Hematopoietic multipotent progenitor cell treated with erythropoietin and hydrocortisone succinate and interleukin-3 and kit ligand, for 6 days (in vitro differentiated cells): Measurements from ENCODE around the gene RAB3B.

Experiments
- DNase-seq: peaks from one replicate; pipeline ENCODE4 v3.0.0-alpha.2; 2015

RAB3B gene

DNA sequence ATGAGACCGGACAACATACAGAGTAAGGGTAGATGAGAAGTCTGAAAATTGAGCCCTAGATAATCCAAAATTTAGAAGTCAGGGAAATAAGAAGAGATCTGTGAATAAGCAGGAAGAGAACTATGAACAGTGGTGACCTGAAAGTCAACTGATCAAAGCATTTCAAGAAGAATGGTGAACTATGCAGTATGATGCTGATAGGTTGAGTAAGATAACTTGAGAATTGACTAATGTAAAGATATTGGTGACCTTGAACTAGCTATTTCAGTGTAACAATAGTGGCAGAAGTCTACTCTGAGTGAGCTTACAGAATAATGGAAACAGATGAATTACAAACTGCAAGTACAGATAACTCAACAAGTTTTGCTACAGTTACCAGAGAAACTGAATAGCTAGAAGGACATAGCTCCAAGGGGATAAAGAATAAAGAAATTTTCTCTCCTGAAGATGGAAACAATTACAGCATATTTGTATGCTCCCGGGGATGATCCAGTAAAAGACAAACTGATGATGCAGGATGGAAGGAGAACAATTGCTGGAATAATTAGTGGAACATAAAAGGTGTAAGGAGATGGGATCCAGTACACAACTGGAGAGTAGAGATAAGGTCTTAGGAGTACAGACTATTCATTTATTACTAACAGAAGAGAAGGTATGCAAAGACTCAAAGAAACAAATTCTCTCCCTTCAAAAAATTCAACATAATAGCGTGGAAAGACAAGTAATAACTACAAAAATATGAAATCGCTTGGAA is 122.8 kb downstream of the RAB3B start:
- no peak for DNase-seq

DNA sequence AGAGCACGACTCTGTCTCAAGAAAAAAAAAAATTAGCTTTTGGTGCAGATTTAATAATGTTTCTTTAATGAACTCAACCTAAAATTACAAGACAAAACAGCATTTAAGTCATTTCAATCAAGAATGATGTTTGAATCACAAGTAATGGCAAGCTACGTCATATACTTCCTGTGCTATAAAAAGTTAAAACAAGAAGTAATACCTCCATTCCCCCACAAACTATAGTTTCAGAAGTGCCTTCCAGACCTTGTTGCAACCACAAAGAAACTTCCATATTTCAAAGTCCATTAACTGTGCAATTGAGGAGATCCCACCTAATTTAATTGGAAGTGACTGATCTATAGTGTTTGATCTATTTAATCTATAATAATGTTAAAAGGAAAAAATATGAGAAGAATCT is 127.1 kb downstream of the RAB3B start:
- DNase-seq: no peak

DNA sequence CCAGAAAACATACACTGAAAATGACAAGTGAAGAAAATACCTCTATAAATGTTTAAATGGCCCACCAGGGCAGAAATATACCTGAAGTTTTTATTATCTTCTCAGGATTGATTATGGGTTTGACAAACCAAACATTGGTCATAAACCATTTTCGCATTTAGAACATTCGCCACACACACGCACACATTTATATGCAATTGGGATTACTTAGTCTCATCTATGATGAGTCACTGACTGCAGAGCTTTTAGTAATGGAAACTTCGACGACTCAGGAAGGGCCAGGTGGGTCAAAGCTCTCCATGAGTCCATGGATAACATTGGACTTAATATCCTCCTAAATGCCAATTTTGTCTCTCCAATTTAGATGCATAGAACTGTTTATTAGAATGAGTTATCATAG is 128.8 kb downstream of the RAB3B start:
- DNase-seq: no peak

DNA sequence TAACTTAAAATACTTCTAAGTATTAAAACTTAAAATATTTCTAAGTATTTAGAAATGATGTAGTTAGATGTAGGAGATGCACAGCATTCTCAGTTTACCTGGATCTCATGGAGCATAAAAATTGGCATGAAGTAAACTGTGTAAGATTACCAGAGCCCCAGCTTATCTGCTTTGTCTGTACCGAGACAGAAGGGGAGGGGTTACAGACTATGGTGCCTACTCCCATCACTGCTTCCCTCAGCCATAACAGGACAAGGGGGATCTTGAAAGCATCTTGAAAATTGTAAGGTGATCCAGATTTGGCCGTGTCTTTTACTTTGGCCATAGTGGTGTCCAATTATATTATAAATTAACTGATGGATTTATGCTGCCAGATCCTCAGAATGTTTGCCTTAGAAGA is 130.8 kb downstream of the RAB3B start:
- DNase-seq: peak; percentile 52

DNA sequence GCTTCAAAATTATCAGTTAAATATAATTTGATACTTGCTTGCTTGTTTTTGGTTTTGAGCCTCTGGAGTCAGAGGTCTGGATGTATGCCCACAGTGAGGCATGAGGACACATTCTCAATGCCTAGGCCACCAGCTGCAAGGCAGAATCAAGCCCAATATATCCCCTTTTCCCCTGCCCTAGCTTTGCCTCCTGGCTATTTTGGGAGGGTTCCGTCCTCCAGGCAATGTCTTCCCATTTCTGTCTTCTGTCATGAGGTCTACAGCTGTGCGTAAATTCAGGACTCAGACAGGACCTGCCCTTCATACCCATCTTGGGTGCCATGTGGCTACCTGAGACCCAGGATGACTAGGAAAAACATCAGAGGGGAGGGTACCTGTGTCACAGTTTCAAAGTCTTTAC is 131.2 kb downstream of the RAB3B start:
- DNase-seq: no peak

DNA sequence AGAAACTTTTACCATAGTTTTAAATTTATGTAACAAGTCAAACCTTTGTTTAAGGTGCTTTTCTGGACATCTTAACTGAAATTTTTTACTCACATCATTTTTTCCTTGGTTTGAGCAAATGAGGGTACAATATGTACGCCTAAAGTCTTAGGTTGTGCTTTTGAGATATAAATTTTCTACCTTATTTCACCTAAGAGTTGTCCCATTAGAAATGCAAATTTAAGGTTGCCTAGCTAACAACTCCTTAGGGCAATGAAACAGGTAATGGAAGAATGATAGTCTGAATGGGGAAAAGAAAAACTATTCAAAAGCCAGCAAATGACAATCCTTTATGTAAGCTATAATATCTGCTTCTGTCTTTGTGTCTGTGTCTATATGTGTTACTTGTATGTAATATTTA is 131.6 kb downstream of the RAB3B start:
- DNase-seq: no peak
